Measurements from ENCODE around the gene ZC3H8.

ZC3H8 gene

DNA sequence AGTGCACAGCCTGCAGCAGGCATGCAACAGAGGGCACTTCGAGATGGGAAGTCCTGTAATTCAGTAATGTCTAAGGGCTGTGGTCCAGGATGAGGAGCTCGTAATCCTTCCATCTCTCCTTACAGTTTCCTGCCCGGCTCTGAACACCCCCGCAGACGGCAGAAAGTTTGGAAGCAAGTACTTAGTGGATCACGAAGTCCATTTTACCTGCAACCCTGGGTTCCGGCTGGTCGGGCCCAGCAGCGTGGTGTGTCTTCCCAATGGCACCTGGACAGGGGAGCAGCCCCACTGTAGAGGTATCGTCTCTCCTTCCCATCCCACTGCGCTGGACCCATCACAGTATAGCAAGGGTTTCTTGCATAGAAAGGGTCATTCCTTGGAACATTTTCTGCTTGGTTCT, 90.0 kb downstream of the ZC3H8 start:
- DNase-seq (ENCODE audit: low spot score), result no peak

DNA sequence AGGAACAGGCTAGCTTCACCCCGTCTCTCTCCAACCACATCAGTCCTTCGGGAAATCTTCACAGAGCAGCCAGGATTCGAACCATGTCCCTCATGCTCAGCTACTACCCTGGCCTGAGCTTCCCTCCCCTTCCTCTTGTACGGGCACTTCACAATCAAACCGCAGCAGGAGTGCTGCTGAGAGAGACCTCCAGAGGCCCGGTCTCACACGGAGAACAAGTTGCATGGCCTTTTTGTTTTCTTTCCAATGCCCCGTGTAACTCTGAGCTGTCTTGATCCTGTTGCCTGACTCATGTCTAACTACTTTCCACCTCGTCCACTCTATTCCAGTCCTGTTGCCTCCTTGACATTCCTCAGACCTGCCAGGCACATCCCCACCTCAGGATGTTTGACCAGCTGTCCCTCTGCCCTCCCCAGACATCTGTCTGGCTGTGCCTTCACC, 91.3 kb downstream of the ZC3H8 start:
- no peak for DNase-seq (ENCODE audit: low spot score)

DNA sequence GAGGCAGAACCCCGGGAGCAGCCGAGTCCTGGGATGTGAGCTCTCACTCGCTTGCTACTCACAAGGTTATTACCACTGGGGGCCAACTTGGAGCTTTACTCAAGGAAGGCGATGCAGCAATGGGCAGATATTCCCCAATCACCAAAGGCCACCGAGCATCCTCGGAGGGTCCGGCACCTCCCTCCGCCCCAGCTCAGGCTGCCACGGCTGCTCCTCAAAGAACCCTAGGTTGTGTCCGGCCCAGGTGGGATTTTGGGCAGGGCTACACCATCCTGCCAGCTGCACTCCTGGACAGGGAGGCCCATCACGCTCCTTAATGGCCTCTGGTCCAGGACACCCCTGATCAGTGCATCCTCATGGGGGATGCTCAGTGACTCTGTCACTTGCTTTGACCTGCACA, 91.9 kb downstream of the ZC3H8 start:
- no peak for DNase-seq (ENCODE audit: low spot score)

DNA sequence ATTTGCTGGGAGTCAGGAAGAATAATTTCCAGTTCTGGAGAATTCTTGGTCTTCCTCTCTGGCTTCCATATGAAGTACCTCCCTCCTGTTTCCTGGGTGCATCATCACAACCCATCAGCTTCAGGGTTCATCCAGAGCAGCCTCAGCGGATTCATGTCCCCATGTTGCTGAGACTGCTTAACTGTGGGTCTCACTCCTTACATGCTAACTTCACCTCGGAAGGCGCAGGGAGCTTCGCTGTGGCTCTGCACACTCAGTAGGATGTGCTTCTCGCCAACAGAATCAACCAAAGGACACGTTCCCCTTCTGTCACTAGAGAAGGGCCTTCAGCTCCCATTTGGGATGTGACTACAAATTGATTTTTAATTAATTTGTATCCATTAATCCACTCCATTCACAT, 92.5 kb downstream of the ZC3H8 start:
- no peak for DNase-seq (ENCODE audit: low spot score)
